Gastrocnemius medialis (tissue), 4 donors: ENCODE measurements around the gene PLK1. TPM values are rescaled to one million over a fixed set of nuclear protein-coding genes. Genes with fewer than 3 reads are reported as not detected.

Experiments
- ATAC-seq, 2 donors: fragments of 150-250 bp; one replicate each; pipeline ENCODE4 v1.9.1; 2016
- DNase-seq, 2 donors: peaks; one replicate each; pipeline ENCODE4 v3.0.0-alpha.2; 2019
- H3K27ac ChIP-seq, 4 donors: fragments of 200-600 bp; sonication (generic); 1 replicate in 1 of 4; 2 replicates in 3 of 4; pipeline ENCODE4 v1.5.1; 2016 to 2018; ENCODE audit warnings: mild to moderate bottlenecking in 2 of 4, moderate library complexity in 1 of 4
- H3K27me3 ChIP-seq, 3 donors: fragments of 200-600 bp; sonication (generic) in 2 of 3; 1 replicate in 1 of 3; 2 replicates in 2 of 3; pipeline versions ENCODE4 v1.5.1 to v1.6.0; 2016 to 2019; ENCODE audit warnings: mild to moderate bottlenecking in 1 of 3, moderate library complexity in 1 of 3
- H3K36me3 ChIP-seq, 2 donors: fragments of 200-600 bp; sonication (generic) in 1 of 2; one replicate each; pipeline ENCODE4 v1.5.1; 2017 to 2018
- H3K4me1 ChIP-seq, 2 donors: fragments of 200-600 bp; sonication (generic) in 1 of 2; one replicate each; pipeline ENCODE4 v1.5.1; 2016 to 2017; ENCODE audit warnings: mild to moderate bottlenecking in 2 of 2
- H3K4me3 ChIP-seq, 4 donors: fragments of 200-600 bp; sonication (generic) in 3 of 4; 1 replicate in 1 of 4; 2 replicates in 3 of 4; pipeline ENCODE4 v1.5.1; 2016 to 2019; ENCODE audit warnings: mild to moderate bottlenecking in 2 of 4
- H3K9me3 ChIP-seq, 3 donors: fragments of 200-600 bp; sonication (generic) in 2 of 3; 1 replicate in 1 of 3; 2 replicates in 2 of 3; pipeline ENCODE4 v1.5.1; 2016 to 2019
- CTCF ChIP-seq, 5 experiments: fragments of 450-650 bp in 3 of 5; fragments of 200-600 bp in 2 of 5; sonication (generic) in 2 of 5; IDR thresholded peaks in 4 of 5; conservative IDR thresholded peaks in 1 of 5; 1 replicate in 4 of 5; 2 replicates in 1 of 5; pipeline ENCODE4 v1.5.1; 2016 to 2019; ENCODE audit warnings: antibody characterized with exemption in 5 of 5, mild to moderate bottlenecking in 3 of 5, moderate library complexity in 3 of 5
- POLR2A ChIP-seq, 2 donors: fragments of 450-650 bp; IDR thresholded peaks; one replicate each; pipeline ENCODE4 v1.6.1; 2017; ENCODE audit warnings: antibody characterized with exemption in 2 of 2, mild to moderate bottlenecking in 2 of 2, moderate library complexity in 2 of 2
- in situ Hi-C, 4 donors: fragments of 200-750 bp; cut with MboI; loops; one replicate each; pipeline versions ENCODE4 v1.15.0 to v1.8.0; 2017; ENCODE audit warnings: low sequenced_read_pairs in 4 of 4
- intact Hi-C: fragments of 100-400 bp; cut with DNase I; formaldehyde crosslinking; loops from one replicate; pipeline ENCODE4 v1.15.1; 2023; ENCODE audit warnings: low total_unique reads
- total RNA-seq, 4 donors: library from RNA; depleted of rRNA; stranded (reverse); fragments of >200 nt; gene quantifications; one replicate each; pipeline versions ENCODE4 v1.1.0 to v1.2.3, GENCODE V29; 2016

The PLK1 gene
- total RNA-seq, 4 donors from 2014 or later, result 0.05 to 6.2 (median 0.91) TPM

- TF ChIP-seq POLR2A (IDR thresholded peaks at IDR 0.05), result no peak
- no peak for TF ChIP-seq CTCF (IDR thresholded peaks at IDR 0.05 in 4 of 5, conservative IDR thresholded peaks at IDR 0.05 in 1 of 5)
- DNase-seq (no peak), ATAC-seq (no peak)
- Histone ChIP-seq H3K4me1 (peaks cover 16 to 33% of the 10 kb centered on the region in 2 donors), H3K36me3 (peaks cover 0 to 63% of the 10 kb centered on the region in 2 donors), H3K9me3 (no peaks in the 10 kb centered on the region), H3K27me3 (no peaks in the 10 kb centered on the region), H3K27ac (no peak overlapping the region), H3K4me3 (no peak overlapping the region)
- in situ Hi-C loops (loop anchor here in 1 of 4 donors (25.0 kb wide), 1 partner anchor 844 kb away; no protein-coding TSS in a partner anchor), intact Hi-C loops (no loop called here)
These were observed 10.5 kb upstream of the PLK1 start for GRCh38 chr16:23668225-23668624.

GRCh38 chr16:23668873-23669272 is 9.8 kb upstream of the PLK1 start:
- H3K9me3 ChIP-seq, result no peaks in the 10 kb centered on the region
- intact Hi-C loops, result no loop called here
- peaks cover 0 to 58% of the 10 kb centered on the region in 2 donors for H3K36me3 ChIP-seq
- DNase-seq (no peak), ATAC-seq (no peak)
- H3K27me3 ChIP-seq, result no peaks in the 10 kb centered on the region
- TF ChIP-seq POLR2A (IDR thresholded peaks at IDR 0.05), result no peak
- TF ChIP-seq CTCF (IDR thresholded peaks at IDR 0.05 in 4 of 5, conservative IDR thresholded peaks at IDR 0.05 in 1 of 5), result no peak
- peak overlapping the region in 2 of 4 donors; percentile 77 to 81 for H3K27ac ChIP-seq
- H3K4me1 ChIP-seq, result peaks cover 16 to 33% of the 10 kb centered on the region in 2 donors
- in situ Hi-C loops, result loop anchor here in 1 of 4 donors (25.0 kb wide), 1 partner anchor 843 kb away; no protein-coding TSS in a partner anchor
- no peak overlapping the region for H3K4me3 ChIP-seq

GRCh38 chr16:23670137-23670776 is 8.4 kb upstream of the PLK1 start:
- no peak overlapping the region for H3K4me3 ChIP-seq
- peak; percentile 94 to 99 for ATAC-seq
- H3K36me3 ChIP-seq, result peaks cover 0 to 49% of the 10 kb centered on the region in 2 donors
- intact Hi-C loops (no loop called here), in situ Hi-C loops (loop anchor here in 1 of 4 donors (25.0 kb wide), 1 partner anchor 842 kb away; no protein-coding TSS in a partner anchor)
- DNase-seq, result peak; percentile 47 to 86
- TF ChIP-seq POLR2A (IDR thresholded peaks at IDR 0.05) (no peak), CTCF (IDR thresholded peaks at IDR 0.05 in 4 of 5, conservative IDR thresholded peaks at IDR 0.05 in 1 of 5) (no peak)
- no peaks in the 10 kb centered on the region for H3K9me3 ChIP-seq
- H3K4me1 ChIP-seq, result peaks cover 16 to 33% of the 10 kb centered on the region in 2 donors
- peak overlapping the region; percentile 50 to 81 (median 72) for H3K27ac ChIP-seq
- no peaks in the 10 kb centered on the region for H3K27me3 ChIP-seq

DNA sequence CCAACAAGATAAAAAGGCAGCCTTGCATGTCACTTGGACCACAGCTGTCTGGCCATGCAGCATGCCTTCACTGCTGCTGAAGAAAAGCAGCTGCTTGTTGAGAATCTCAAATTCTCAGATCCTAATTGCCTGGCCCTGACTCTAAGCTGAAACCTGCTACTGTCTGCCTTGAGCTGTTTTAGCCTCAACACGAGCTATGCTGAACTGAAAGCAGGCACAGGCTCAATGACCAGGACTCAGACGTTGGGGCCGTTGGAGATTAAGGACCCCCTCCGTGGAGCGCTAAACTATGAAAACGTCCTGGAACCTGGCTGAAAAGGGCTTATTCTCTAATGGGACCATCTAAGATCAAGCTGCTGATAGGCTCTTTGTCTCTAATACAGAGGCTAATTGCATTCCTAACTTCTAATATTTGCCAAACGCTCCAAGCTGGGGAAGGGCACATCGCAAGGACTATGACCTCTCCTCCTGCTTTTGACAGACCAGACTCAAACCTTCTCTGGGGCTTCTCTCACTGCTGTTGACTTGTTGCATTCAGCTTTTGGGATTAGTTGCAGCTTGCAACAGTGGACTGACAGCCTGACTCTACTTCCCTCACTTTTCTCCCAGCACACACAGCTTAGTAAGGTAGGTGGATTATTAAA is 4.6 kb upstream of the PLK1 start:
- peaks cover 0 to 12% of the 10 kb centered on the region in 2 donors for H3K36me3 ChIP-seq
- H3K4me1 ChIP-seq, result peaks cover 23 to 31% of the 10 kb centered on the region in 2 donors
- no peak overlapping the region for H3K4me3 ChIP-seq
- H3K9me3 ChIP-seq, result no peaks in the 10 kb centered on the region
- intact Hi-C loops, result no loop called here
- TF ChIP-seq POLR2A (IDR thresholded peaks at IDR 0.05), result no peak
- no peak for TF ChIP-seq CTCF (IDR thresholded peaks at IDR 0.05 in 4 of 5, conservative IDR thresholded peaks at IDR 0.05 in 1 of 5)
- DNase-seq (no peak), ATAC-seq (no peak)
- in situ Hi-C loops, result loop anchor here in 1 of 4 donors (25.0 kb wide), 1 partner anchor 838 kb away; no protein-coding TSS in a partner anchor
- H3K27ac ChIP-seq, result no peak overlapping the region
- no peaks in the 10 kb centered on the region for H3K27me3 ChIP-seq
